Endothelial cell of umbilical vein (primary cell): Measurements from ENCODE around the gene MEF2D. TPM values are rescaled to one million over a fixed set of nuclear protein-coding genes. Genes with fewer than 3 reads are reported as not detected.

Source experiments
- BruUV-seq: library from RNA; stranded (reverse); fragments of 400-500 nt; replicated peaks from 2 replicates; lab custom pipeline; 2021; lab: Mats Ljungman, UMichigan
- CTCF ChIA-PET: fragments of 300-600, 350-600 bp; sonication (Branson Sonifier 250); formaldehyde crosslinking; loops from one replicate; lab custom pipeline; 2021; ENCODE audit warnings: antibody characterized with exemption, inconsistent platforms; lab: Charles Lee
- POLR2A ChIA-PET: fragments of 300-600, 350-600 bp; sonication (Branson Sonifier 250); formaldehyde crosslinking; loops from one replicate; lab custom pipeline; 2021; ENCODE audit warnings: antibody characterized with exemption, inconsistent platforms; lab: Charles Lee
- DNase-seq: peaks from one replicate; pipeline ENCODE4 v3.0.0-alpha.2; 2011; ENCODE audit warnings: low read depth, low spot score
- FAIRE-seq: peaks from 2 replicates; lab custom pipeline; 2011; peaks lifted over from hg19 to GRCh38; lab: Jason Lieb, UNC
- H2AFZ ChIP-seq: 2 replicates; pipeline ENCODE4 v1.6.0; 2012; ENCODE audit warnings: low read depth, low read length, control low read depth, inconsistent platforms
- H3K27ac ChIP-seq: 2 replicates; pipeline ENCODE4 v1.5.1; 2011; ENCODE audit warnings: low read depth, mild to moderate bottlenecking, control low read depth, low read length, moderate library complexity; ENCODE audit not compliant: insufficient read depth
- H3K27me3 ChIP-seq, 2 experiments: 2 replicates each; pipeline versions ENCODE4 v1.6.0 to v1.6.1; 2011; ENCODE audit warnings: low read length in 2 of 2, mixed read lengths in 1 of 2; ENCODE audit not compliant: control insufficient read depth in 2 of 2, insufficient read depth in 2 of 2
- H3K36me3 ChIP-seq, 2 experiments: 2 replicates in 1 of 2; 3 replicates in 1 of 2; pipeline ENCODE4 v1.5.1; 2011; ENCODE audit warnings: low read length in 2 of 2, mild to moderate bottlenecking in 1 of 2, moderate library complexity in 1 of 2; ENCODE audit not compliant: control insufficient read depth in 2 of 2, insufficient read depth in 2 of 2; ENCODE audit errors: extremely low read depth in 1 of 2
- H3K4me1 ChIP-seq: 3 replicates; pipeline ENCODE4 v1.5.1; 2011; ENCODE audit warnings: mild to moderate bottlenecking, low read length; ENCODE audit not compliant: control insufficient read depth, insufficient read depth; ENCODE audit errors: extremely low read depth
- H3K4me2 ChIP-seq: 2 replicates; pipeline ENCODE4 v1.6.1; 2011; ENCODE audit warnings: low read length, control low read depth, mixed read lengths; ENCODE audit not compliant: insufficient read depth
- H3K4me3 ChIP-seq, 3 experiments: fragments of 200-600 bp in 1 of 3; sonication (generic), shearing (Covaris generic) in 1 of 3; replicated peaks in 1 of 3; 2 replicates each; pipeline ENCODE4 v1.5.1; 2011 to 2016; ENCODE audit warnings: control low read depth in 3 of 3, low read length in 3 of 3, mild to moderate bottlenecking in 2 of 3, inconsistent platforms in 1 of 3, low read depth in 1 of 3, moderate library complexity in 1 of 3; ENCODE audit not compliant: insufficient read depth in 1 of 3
- H3K79me2 ChIP-seq: 2 replicates; pipeline ENCODE4 v1.6.0; 2012; ENCODE audit warnings: low read length, inconsistent platforms; ENCODE audit not compliant: control insufficient read depth, insufficient read depth
- H3K9ac ChIP-seq: replicated peaks from 2 replicates; pipeline ENCODE3; 2011; ENCODE audit warnings: low read length, control low read depth; ENCODE audit not compliant: insufficient read depth; ENCODE audit errors: extremely low read depth
- H3K9me1 ChIP-seq: replicated peaks from 3 replicates; pipeline ENCODE4 v1.6.0; 2011; ENCODE audit warnings: mild to moderate bottlenecking, low read length; ENCODE audit not compliant: control insufficient read depth, insufficient read depth; ENCODE audit errors: extremely low read depth
- H3K9me3 ChIP-seq: replicated peaks from 2 replicates; pipeline ENCODE4 v1.5.1; 2012; ENCODE audit warnings: low read length, inconsistent platforms; ENCODE audit not compliant: control insufficient read depth, insufficient read depth
- H4K20me1 ChIP-seq: replicated peaks from 2 replicates; pipeline ENCODE3; 2011; ENCODE audit warnings: mild to moderate bottlenecking, low read length; ENCODE audit not compliant: control insufficient read depth, insufficient read depth; ENCODE audit errors: extremely low read depth
- FOS ChIP-seq: IDR thresholded peaks from 2 replicates; pipeline ENCODE4 v1.6.1; 2011; ENCODE audit warnings: mild to moderate bottlenecking, low read length, moderate library complexity, borderline replicate concordance; ENCODE audit not compliant: insufficient read depth
- GATA2 ChIP-seq: IDR thresholded peaks from 2 replicates; pipeline ENCODE4 v1.7.0; 2011; ENCODE audit warnings: low read depth, mild to moderate bottlenecking, moderate library complexity, mixed read lengths, low read length; ENCODE audit not compliant: insufficient read length, insufficient read depth
- JUN ChIP-seq: IDR thresholded peaks from 2 replicates; pipeline ENCODE4 v1.6.1; 2011; ENCODE audit warnings: borderline replicate concordance, low read depth; ENCODE audit not compliant: insufficient read length, insufficient read depth
- POLR2A ChIP-seq: IDR thresholded peaks from 2 replicates; pipeline ENCODE4 v1.6.1; 2012; ENCODE audit warnings: low read depth, mild to moderate bottlenecking, control low read depth, low read length
- POLR2AphosphoS5 ChIP-seq: IDR thresholded peaks from 2 replicates; pipeline ENCODE4 v1.6.1; 2012; ENCODE audit warnings: low read depth, mild to moderate bottlenecking, control low read depth, low read length, moderate library complexity; ENCODE audit not compliant: insufficient read depth
- dilution Hi-C: fragments of 300-500 bp; cut with MboI; formaldehyde crosslinking; loops from one replicate; pipeline ENCODE4 v1.15.0; 2019; ENCODE audit warnings: low sequenced_read_pairs; ENCODE audit not compliant: extremely low pct_ligation_motif_present
- intact Hi-C: fragments of 100-400 bp; cut with micrococcal nuclease; formaldehyde crosslinking; loops from one replicate; pipeline ENCODE4 v1.10.0; 2022
- polyA plus RNA-seq, 4 experiments: library from polyadenylated mRNA; depleted of rRNA in 3 of 4; stranded (reverse) in 3 of 4; unstranded in 1 of 4; fragments of >200 nt; gene quantifications; 2 replicates each; pipeline versions ENCODE4 v1.2.1 to v1.2.3, GENCODE V29; 2011 to 2012; ENCODE audit warnings: missing spikeins in 1 of 4
- total RNA-seq: library from RNA; stranded (reverse); gene quantifications from 2 replicates; pipeline ENCODE4 v1.2.3, GENCODE V29; 2021
- TF ChIP-seq, protein P1 (sequence below), 2 donors: IDR thresholded peaks; 1 replicate in 1 of 2; 2 replicates in 1 of 2; pipeline ENCODE4 v1.5.1; 2011; ENCODE audit warnings: low read length in 2 of 2, mild to moderate bottlenecking in 2 of 2, moderate library complexity in 2 of 2, control low read depth in 1 of 2, inconsistent platforms in 1 of 2, low read depth in 1 of 2; ENCODE audit not compliant: insufficient read depth in 1 of 2; ENCODE audit errors: extremely low read depth in 1 of 2

The MEF2D gene
- total and polyA plus RNA-seq, 2 donors (not counting 3 experiments of a cell fraction or from before 2014, with no cell fraction given): 45.4 to 52.2 TPM

DNA sequence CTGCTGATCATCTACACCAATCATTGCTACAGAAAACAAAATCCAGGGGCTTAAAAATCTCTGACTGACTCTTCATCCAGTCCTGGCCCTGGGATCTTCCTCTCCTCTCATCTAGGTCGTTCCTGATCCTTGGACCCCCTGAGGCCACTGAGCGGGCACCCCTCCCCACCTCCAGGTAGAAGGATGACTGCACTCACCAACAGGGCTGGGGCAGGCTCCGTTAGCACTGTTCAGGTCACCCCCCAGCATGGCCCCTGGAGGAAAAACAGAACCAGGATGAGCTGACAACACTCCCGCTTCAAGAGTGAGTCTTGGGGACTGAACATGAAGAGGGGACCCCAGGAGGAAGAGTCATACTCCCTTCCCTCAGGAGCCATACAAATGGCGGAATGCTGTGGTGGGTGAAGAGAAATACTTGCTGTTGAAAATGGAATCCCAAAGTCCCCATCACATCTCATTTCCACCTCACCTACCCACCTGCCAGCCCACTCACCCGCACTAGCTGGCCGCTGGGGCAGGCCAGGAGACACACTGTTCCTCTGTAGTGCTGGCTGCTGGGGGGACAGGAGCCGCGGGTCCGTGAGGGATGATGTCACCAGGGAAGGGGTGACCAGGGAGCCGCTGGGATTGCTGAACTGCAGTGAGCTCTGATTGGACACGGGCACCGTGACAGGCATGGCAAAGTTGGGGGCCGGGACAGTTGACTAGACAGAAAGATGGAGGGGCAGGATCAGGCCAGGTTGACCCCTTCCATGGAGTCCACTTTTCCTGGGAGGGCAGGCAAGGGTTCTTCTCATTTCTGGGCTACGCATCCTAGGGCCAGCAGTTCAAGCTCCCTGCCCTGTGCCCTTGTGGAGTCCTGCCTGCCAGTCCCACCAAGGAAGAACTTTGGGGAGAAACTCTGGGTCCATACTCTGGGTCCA lies 21.2 kb downstream of the MEF2D start:
- H3K4me2 ChIP-seq: no peak overlapping the region
- POLR2A ChIA-PET: no interaction called here
- peaks cover 3% of the 10 kb centered on the region for H4K20me1 ChIP-seq
- BruUV-seq: no TSS peak
- H3K9me3 ChIP-seq: no peaks in the 10 kb centered on the region
- H3K27ac ChIP-seq: no peak overlapping the region
- peaks cover 10% of the 10 kb centered on the region for H3K79me2 ChIP-seq
- peaks cover 21 to 72% of the 10 kb centered on the region in 2 experiments for H3K36me3 ChIP-seq
- H3K9ac ChIP-seq: no peak overlapping the region
- intact Hi-C loops: loop anchor here (1.0 to 5.0 kb wide), 5 partner anchors 21 to 129 kb away; partner anchors contain the start of genes IQGAP3 and MEF2D
- CTCF ChIA-PET: interaction anchor here (1.2 to 3.2 kb wide), 4 partner anchors 14 to 68 kb away, joined by 3 to 149 read pairs (median 62); partner anchors contain the start of gene MEF2D
- no peak overlapping the region for H3K4me3 ChIP-seq
- DNase-seq: no peak
- TF ChIP-seq GATA2 (no peak), JUN (no peak), POLR2A (no peak), POLR2AphosphoS5 (no peak), FOS (no peak)
- TF ChIP-seq, protein P1, sequence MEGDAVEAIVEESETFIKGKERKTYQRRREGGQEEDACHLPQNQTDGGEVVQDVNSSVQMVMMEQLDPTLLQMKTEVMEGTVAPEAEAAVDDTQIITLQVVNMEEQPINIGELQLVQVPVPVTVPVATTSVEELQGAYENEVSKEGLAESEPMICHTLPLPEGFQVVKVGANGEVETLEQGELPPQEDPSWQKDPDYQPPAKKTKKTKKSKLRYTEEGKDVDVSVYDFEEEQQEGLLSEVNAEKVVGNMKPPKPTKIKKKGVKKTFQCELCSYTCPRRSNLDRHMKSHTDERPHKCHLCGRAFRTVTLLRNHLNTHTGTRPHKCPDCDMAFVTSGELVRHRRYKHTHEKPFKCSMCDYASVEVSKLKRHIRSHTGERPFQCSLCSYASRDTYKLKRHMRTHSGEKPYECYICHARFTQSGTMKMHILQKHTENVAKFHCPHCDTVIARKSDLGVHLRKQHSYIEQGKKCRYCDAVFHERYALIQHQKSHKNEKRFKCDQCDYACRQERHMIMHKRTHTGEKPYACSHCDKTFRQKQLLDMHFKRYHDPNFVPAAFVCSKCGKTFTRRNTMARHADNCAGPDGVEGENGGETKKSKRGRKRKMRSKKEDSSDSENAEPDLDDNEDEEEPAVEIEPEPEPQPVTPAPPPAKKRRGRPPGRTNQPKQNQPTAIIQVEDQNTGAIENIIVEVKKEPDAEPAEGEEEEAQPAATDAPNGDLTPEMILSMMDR (IDR thresholded peaks at IDR 0.05; ENCODE audit: extremely low read depth in 1 of 2, insufficient read depth in 1 of 2, low read depth in 1 of 2, low read length in 2 of 2): no peak
- H3K9me1 ChIP-seq: no peaks in the 10 kb centered on the region
- FAIRE-seq: no peak
- no peak overlapping the region for H2AFZ ChIP-seq
- dilution Hi-C loops: no loop called here
- H3K4me1 ChIP-seq: peaks cover 8% of the 10 kb centered on the region
- H3K27me3 ChIP-seq: no peaks in the 10 kb centered on the region
